DMS153 treated with DMSO at 0.1 percent for 48 hours (cell line): ENCODE data around the gene TENM3.

Experiments used
- DNase-seq: peaks from one replicate; lab custom pipeline; 2025; ENCODE audit not compliant: unreplicated experiment; lab: John Stamatoyannopoulos, UW

TENM3 gene

DNA sequence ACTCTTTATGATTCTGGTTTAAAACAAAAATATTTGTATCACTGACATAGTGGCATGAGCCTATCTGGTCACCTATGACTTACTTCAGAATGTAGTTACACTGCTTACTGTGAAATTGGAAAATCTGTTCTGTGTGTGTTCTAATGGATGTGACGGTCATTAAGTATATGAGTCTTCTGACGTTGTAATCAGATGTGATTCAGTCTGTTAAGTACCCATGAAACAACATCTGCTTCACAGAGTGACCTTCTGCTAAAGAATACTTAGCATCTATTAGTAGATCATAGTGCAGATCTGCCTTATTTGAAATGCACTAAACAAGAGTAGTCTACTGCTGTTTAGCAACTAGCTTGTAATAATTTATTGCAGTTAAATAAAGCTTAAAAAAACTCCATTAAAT is 356.9 kb downstream of the TENM3 start:
- DNase-seq: no peak

DNA sequence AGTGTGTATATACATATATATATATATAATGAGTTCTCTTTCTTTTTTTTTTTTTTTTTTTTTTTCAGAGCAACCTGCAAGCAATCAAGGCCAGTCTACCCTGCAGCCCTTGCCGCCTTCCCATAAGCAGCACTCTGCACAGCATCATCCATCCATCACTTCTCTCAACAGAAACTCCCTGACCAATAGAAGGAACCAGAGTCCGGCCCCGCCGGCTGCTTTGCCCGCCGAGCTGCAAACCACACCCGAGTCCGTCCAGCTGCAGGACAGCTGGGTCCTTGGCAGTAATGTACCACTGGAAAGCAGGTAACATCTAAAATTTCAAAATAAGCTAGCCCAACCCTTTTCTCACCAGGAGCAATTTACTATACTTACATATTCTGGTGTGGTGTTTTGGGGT is 357.7 kb downstream of the TENM3 start:
- no peak for DNase-seq

DNA sequence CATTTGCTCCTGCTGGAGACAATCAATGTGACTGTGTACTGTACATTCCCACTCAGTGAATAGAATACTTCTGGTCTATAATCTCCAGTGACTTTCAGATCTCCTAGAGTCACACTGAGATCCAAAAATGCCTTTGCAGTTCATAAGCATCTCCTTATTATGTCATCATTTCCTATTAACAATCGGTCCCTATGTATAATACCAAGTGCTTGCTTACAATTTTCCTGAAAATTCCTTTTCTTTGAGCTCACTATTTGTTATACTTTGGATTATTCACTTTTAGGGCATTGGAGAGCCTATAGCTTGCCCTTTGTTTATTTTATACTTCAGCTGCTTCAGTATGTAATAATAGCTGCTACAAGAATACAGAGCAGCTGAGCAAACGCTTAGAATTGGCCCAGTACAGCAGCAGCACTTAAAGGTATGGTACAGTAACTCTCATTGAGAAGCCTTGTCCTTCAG is 361.0 kb downstream of the TENM3 start:
- peak; percentile 58 for DNase-seq

DNA sequence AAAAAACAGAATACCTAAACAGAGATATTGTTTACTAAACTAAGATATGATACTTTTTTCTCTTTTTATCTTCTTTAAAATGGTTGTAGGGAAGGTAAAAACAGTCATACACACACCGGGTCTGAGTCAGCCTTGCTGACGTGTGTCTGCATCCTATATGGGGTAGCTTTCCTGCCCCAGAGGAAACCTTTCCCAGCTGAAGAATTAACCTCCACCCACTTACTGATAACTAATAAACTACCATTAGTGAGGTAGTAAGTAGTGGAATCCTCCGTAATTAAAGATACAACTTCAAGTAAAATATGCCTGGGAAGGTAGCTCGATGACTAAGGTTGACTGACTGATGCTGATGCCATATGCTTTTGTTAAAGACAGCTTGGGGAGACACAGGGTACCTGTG is 361.8 kb downstream of the TENM3 start:
- no peak for DNase-seq

DNA sequence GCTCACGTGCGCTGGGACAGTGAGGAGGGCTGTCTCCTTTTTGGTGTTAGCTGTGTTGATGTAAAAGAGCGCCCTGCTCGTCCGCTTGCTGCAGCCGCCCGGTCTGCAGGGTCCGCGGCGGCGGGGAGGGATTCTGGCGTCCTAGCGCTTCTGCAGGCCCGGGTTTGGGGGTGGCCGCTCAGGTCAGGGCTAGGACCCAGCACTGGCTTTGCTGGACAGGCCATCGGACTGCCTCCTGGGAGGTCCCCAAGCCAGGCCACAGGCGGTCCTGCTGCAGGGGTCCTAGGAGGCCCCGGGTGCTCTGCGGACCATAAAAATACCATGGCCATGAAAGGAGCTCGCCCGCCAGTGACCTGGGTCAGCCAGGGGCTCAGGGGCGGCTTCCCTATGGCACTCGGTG is 365.3 kb downstream of the TENM3 start:
- no peak for DNase-seq

DNA sequence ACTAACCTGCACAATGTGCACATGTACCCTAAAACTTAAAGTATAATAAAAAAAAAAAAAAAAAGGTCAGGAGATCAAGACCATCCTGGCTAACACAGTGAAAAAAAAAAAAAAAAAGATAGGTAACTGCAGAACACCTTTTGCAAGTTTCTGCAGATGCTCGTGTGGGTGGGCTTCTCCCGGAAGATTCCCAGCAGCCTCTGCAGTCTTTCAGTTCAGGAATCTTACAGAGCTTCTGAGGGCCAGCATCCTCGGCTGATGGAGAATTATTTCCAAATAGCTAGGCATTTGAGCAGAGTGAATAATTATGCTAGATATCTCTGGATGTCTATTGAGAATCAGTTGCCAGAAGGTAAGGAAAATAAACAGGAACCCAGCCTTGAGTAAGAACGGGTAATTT is 373.3 kb downstream of the TENM3 start:
- no peak for DNase-seq

DNA sequence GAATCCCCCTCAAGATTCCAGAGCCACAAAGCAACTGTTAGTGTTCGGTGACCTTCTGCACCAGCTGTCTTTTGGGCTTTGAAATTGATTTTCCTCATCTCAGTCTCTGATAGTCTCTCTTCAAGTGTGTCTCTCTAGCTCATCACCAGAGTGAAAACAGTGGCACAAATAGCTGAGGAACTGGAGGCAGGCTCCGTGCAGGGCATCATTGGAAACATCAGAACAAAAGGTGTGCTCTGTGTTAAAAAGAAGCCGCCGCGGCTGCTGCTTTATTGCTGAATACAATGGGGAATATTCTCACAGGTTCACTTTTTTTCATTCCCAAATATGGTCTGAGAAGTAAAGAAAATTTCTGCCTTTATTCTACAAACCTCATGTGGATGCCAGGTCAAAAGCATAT is 376.5 kb downstream of the TENM3 start:
- DNase-seq: no peak

DNA sequence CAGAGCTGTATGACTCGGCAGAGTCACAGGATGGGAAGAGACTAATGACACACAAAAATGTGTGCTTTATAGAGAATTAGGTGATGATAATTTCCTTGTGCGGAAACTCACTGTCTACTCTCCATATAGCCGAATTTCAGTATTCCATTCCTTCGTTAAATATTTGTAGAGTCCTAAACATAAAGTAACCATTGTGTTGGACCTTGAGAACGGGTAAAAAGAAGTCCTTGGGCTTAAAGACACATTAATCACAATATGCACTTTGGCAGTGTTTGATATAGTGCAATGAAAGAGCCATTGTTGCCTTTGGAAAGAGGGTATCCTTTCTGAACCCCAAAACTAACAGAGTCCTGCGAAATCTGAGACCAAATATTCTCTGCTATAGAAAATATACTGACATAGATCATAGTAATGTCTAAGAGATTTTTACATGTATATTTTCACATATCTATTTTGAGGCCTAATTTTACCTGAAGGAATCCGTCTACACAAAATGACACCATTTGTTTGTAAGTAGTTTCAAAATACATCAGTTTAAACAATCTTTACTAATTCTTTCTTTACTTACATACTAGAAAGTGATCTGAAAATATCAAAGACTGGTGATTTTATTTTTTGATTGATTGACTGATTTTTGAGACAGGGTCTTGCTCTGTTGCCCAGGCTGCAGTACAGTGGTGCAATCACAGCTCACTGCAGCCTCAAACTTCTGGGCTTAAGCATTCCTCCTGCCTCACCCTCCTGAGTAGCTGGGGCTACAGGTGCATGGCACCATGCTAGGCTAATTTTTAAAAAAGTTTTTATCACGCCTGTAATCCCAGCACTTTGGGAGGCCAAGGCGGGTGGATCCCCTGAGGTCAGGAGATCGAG is 377.1 kb downstream of the TENM3 start:
- DNase-seq: no peak

DNA sequence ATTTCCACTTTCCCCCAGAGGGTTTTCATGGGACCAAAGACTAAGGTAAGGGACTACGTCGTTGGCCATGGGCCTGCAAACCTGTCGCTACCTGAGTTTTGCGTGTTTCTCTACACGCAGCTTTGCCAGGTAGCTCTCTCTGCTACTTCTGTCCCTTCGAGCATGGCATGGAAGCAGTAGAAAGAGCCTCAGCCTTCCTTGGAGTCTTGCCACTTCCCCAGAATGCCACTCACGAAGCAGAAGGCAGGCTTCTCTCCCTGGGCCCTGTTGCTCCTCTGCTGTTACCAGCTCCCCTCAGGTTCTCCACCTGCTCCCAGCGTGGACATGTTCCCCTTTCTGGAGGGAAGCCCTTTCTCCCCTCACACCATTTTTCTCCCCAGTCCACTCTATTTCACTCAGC is 381.1 kb downstream of the TENM3 start:
- DNase-seq: no peak

DNA sequence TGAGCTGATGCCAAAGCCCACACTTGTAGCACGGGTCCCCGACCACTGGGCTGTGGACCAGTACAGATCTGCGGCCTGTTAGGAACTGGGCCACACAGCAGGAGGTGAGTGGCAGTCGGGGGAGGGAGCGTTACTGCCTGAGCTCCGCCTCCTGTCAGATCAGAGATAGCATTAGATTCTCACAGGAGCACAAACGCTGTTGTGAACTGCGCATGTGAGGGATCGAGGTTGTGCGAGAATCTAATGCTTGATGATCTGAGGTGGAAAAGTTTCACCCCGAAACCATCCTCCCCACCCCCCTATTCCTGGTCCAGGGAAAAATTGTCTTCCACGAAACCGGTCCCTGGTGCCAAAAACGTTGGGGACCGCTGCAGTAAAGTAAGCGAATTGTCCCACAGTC is 382.0 kb downstream of the TENM3 start:
- DNase-seq: no peak

DNA sequence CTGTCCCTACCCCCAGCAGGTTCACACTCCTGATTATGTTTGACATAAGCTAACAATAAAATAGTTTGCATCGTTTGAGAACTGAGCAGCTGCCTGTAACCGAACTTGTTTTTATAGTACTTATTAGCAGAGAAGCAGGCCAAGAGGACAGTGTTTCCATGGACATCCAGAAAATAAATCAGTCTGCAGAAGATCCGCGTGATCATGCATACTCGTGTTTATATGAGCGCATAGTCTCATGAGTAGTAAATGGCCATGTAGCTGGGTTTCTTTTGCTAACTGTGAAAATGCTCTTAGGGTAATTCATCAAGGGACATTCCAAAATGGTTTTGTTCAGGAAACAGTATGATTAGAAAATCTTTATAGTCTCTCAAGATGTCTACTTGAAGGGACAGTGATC is 384.8 kb downstream of the TENM3 start:
- DNase-seq: no peak

DNA sequence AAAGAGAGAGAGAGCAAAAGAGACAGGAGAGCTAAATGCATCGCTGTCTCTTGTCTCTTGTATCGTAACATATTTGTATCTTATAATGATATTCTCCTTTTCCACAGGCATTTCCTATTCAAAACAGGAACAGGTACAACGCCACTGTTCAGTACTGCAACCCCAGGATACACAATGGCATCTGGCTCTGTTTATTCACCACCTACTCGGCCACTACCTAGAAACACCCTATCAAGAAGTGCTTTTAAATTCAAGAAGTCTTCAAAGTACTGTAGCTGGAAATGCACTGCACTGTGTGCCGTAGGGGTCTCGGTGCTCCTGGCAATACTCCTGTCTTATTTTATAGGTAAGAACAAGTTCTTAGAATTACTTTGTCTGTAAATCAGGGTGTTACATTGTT is 385.3 kb downstream of the TENM3 start:
- DNase-seq: no peak

DNA sequence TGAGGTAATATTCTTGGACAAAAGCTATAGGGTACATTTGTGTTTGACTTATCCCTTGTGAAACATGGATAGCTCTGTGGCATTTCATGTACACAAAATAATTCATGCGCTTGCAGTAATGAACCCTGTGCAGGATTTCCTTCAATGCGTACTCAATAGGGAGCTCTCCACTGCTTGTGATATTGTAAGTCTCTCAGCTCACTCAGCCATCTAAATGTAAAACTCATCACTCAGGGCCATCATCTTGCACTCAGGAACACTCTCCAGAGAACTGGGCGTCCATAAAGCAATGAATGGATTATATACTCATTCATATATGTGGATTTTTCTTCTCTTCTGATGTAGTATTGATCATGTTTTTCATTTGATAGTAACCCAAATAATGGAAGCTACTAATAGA is 385.9 kb downstream of the TENM3 start:
- DNase-seq: no peak

DNA sequence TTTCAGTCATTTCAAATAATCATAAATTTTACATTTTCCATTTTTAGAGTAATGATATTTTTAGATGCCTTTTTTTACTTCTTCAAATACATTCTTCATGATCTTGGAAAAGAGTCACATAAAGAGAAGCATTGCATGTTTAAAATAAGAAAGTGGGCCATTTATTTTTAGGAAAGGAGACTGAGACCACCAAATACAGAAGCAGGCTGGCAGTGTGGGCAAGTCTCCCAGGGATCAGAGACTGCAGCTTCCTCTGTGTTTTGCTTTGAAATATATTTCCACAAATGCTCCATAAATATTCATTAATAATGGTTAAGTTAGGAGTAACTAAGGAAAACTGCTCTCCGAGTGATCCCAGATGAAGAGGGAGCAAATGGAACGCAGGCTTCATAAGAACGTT is 397.3 kb downstream of the TENM3 start:
- DNase-seq: no peak

DNA sequence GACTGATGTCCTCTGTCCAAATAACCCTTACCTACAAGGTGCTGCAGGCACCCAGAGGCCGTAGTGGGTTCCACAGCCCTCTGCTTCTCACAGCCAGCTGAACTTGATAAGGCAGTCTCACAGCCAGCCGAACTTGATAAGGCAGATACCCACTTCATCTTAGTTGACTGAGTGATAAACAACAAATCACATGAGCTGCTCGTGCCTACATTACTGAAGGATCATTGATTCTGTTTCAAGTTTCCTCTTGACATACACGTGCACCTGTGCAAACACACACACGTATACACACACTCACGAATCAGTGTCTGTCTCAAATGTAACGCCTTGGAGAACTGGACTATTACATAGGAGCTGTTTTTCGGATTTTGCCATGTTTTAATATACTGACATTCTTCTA is 397.7 kb downstream of the TENM3 start:
- DNase-seq: peak; percentile 50

DNA sequence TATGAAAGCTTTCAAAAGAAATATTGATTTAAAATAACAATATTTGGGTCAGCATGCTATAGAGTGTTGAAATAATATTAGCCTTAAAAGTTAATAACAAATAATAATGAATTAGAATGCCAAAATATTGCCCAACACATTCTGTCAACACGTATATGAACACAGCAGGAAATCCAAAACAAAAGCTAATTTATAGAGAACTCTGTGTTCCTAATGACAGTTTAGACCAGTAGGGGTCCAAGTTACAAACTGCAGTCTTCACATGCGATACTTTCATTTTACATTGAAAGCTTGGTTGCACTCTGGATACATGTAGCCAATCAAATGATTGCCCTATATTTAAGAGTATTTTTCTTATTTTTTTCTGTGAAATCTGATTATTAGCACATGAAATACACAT is 399.6 kb downstream of the TENM3 start:
- DNase-seq: no peak

DNA sequence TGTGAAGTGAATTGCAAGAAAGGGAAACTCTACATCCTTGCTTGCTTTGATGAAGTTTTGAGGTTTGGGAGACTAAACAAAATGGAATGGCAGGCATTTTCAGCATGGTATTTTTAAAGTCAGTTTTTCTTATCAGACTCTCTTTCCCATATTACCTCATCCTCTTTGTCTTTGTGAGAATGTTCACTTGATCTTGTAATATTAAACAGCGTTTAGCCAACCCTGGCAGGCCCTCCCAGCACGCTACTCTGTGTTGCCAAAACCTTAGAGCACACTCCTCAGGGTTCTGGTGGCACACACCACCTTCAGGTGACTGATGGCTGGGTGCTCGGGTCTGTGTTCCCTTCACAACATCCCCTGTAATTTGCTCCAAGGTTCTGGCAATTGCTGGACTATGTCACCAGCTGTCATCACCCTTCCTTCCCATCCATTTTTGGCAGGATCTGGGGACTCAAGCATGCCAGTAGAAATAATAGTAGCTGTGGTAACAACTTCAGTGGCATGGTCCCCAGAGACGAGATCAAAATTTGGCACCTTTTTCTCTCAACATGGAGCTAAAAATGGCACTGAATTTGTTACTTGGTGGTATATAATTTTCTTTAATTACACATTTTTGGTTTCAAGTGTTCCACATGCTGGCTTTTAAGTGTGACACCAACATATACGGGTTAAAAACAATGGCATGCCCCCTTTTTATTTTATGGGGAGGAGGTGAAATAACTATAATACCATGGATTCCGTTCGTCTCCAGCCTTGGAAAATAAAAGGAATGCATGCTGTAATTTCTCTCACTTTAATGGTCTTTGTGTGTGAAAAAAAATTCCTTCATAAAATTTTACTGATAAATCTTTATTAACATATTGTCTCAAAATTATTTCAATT is 400.8 kb downstream of the TENM3 start:
- DNase-seq: no peak

DNA sequence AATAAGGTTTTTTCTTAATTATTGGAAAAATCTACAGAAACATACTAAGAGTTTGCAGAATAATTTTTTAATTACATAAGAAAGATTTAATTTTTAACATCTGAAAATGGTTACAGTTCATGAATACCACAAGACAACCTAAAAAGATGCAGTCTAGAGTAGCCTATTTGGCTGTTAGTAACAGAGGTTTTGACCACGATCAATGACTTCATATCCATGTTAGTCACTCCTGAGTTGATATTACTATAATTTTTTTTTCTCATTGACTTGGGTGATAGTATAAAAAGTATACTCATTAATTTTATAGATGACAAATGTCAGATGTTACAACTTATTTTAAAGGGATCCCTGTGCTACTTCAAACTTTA is 401.5 kb downstream of the TENM3 start:
- no peak for DNase-seq

DNA sequence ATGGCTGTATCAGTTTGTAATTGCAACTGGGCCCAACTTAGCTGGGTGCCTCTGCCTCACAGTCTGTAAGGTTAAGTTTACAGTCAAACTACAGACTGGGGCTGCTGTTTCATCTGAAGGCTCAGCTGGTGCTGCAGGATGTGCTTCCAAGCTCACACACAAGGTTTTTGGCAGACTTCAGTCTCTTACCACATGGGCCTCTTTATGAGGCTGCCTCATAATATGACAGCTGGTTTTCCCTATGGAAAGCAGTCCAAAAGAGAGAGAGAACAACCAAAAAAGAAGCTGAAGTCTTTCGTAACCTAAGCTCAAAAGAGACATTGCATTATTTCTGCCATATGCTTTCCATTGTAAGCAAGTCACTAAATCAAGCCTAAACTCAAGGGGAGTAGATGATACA is 402.3 kb downstream of the TENM3 start:
- no peak for DNase-seq

DNA sequence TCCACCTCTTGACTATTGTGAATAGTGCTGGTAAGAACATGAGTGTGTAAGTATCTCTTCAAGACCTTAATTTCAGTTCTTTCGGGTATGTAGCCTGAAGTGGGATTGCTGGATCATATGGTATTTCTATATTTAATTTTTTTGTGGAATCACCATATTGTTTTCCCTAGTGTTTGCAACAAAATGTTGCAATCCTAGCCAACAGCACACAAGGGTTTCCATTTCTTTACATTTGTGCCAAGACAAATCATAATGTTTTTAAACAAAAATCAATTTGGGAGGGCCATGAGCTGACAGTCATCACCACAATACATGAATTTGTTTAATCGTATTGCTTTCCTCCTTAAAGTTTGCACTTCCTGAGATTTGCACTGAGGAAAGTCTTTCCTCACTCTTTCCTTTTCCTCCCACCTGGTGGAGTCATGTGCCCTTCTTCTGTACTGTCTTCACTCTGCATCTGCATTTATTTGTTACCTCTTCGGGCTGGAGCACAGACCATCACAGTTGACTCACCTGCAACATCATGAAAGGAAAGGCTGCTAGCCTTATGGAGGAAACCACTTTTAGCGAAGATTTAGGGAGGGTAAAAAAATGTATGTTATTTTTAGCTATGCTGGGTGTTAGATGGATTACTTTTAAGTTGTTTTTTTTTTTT is 404.6 kb downstream of the TENM3 start:
- no peak for DNase-seq

DNA sequence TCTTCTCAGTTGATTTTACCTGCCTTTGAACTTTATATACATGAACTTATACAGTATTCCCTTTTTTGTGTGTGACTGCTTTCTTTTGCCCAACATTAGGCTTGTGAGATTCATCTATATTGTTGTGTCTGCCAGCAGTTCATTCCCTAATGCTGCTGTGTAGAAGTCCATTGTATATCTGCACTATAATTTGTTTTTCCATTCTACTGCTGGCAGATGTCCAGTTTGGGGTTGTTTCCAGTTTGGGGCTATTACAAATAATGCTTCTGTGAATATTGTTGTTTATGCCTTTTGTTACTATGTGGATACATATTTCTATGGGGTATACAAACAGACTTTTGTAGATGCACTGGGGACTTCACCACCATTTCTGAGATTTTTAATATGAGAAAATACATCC is 405.6 kb downstream of the TENM3 start:
- peak; percentile 8 for DNase-seq
